ENCODE results near the gene DPP6. TPM values are rescaled to one million over a fixed set of nuclear protein-coding genes. Genes with fewer than 3 reads are reported as not detected.

DPP6 gene
- total RNA-seq, 1 experiment from 2014 or later: not detected

DNA sequence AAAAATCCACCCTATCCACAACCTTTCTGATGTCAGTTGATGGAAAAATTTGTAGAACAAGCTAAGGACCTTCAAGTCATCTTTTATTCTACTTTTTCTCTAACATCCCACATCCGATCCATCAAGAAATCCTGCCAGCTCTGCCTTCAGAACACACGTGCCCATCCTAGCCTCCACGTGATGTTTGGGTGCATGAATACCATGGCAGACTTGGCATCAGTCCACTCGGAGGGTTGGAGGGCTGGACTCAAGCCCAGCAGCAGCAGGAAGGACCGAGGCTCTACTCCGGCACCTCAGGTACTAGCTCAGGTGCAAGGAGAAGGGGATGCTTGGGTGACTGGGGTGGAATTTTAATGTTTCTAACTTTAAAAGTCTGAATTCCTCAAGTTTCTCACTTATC, 428.6 kb downstream of the DPP6 start:
- no TSS peak for BruUV-seq (replicated peaks)

DNA sequence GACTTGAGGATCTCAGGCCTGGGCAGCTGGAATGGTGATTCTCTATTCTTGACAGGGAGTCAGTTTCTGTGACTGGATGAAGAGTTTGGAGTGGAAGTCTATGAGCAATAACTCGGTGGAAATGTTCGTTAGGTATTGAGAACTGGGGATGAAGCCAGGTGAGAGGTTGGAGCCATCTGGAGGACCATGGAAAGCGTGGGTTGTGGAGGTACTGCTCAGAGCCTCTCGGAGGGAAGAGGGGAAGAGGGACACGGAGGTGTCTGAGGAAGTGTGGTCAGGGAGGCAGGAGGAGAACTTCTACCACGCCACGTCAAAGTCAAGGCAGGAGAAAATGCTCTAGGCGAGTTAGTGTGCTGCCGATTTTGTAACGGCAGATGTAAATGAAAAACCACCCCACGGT, 430.7 kb downstream of the DPP6 start:
- no TSS peak for BruUV-seq (replicated peaks)
- no peak for DNase-seq (ENCODE audit: low read depth, low spot score)
- in situ Hi-C loops (cut with HindIII; ENCODE audit: low pct_unique_long_range_greater_than_20kb, low sequenced_read_pairs): no loop called here
- no peak for ATAC-seq
- Histone ChIP-seq H3K27me3 (ENCODE audit: control insufficient read depth, insufficient read depth, low read length) (no peaks in the 10 kb centered on the region), H3K9me3 (ENCODE audit: control insufficient read depth, insufficient read depth, low read depth, low read length) (no peaks in the 10 kb centered on the region), H3K27ac (ENCODE audit: low read length) (no peak overlapping the region), H3K36me3 (ENCODE audit: control insufficient read depth, insufficient read depth, low read length) (no peaks in the 10 kb centered on the region), H3K4me3 (ENCODE audit: low read depth in 2 of 2, low read length in 2 of 2) (no peak overlapping the region), H3K4me1 (ENCODE audit: control insufficient read depth, insufficient read depth, low read length) (no peaks in the 10 kb centered on the region)
- TF ChIP-seq, protein P1, sequence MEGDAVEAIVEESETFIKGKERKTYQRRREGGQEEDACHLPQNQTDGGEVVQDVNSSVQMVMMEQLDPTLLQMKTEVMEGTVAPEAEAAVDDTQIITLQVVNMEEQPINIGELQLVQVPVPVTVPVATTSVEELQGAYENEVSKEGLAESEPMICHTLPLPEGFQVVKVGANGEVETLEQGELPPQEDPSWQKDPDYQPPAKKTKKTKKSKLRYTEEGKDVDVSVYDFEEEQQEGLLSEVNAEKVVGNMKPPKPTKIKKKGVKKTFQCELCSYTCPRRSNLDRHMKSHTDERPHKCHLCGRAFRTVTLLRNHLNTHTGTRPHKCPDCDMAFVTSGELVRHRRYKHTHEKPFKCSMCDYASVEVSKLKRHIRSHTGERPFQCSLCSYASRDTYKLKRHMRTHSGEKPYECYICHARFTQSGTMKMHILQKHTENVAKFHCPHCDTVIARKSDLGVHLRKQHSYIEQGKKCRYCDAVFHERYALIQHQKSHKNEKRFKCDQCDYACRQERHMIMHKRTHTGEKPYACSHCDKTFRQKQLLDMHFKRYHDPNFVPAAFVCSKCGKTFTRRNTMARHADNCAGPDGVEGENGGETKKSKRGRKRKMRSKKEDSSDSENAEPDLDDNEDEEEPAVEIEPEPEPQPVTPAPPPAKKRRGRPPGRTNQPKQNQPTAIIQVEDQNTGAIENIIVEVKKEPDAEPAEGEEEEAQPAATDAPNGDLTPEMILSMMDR (IDR thresholded peaks at IDR 0.05): no peak
- intact Hi-C loops (cut with micrococcal nuclease; ENCODE audit: unreplicated experiment): no loop called here
- POLR2A ChIA-PET: no interaction called here
- CTCF ChIA-PET: no interaction called here

More for the DNA sequence above, 428.6 kb downstream of the DPP6 start:
- H3K36me3 ChIP-seq (ENCODE audit: control insufficient read depth, insufficient read depth, low read length): no peaks in the 10 kb centered on the region
- no peak overlapping the region for H3K4me3 ChIP-seq (ENCODE audit: low read depth in 2 of 2, low read length in 2 of 2)
- no peak for DNase-seq (ENCODE audit: low read depth, low spot score)
- no peak for TF ChIP-seq SIN3A (IDR thresholded peaks at IDR 0.05; ENCODE audit: borderline replicate concordance, insufficient read depth, low read depth, low read length)
- TF ChIP-seq, protein P2, sequence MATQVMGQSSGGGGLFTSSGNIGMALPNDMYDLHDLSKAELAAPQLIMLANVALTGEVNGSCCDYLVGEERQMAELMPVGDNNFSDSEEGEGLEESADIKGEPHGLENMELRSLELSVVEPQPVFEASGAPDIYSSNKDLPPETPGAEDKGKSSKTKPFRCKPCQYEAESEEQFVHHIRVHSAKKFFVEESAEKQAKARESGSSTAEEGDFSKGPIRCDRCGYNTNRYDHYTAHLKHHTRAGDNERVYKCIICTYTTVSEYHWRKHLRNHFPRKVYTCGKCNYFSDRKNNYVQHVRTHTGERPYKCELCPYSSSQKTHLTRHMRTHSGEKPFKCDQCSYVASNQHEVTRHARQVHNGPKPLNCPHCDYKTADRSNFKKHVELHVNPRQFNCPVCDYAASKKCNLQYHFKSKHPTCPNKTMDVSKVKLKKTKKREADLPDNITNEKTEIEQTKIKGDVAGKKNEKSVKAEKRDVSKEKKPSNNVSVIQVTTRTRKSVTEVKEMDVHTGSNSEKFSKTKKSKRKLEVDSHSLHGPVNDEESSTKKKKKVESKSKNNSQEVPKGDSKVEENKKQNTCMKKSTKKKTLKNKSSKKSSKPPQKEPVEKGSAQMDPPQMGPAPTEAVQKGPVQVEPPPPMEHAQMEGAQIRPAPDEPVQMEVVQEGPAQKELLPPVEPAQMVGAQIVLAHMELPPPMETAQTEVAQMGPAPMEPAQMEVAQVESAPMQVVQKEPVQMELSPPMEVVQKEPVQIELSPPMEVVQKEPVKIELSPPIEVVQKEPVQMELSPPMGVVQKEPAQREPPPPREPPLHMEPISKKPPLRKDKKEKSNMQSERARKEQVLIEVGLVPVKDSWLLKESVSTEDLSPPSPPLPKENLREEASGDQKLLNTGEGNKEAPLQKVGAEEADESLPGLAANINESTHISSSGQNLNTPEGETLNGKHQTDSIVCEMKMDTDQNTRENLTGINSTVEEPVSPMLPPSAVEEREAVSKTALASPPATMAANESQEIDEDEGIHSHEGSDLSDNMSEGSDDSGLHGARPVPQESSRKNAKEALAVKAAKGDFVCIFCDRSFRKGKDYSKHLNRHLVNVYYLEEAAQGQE (IDR thresholded peaks at IDR 0.05; ENCODE audit: insufficient read depth in 1 of 2, low read depth in 2 of 2, low read length in 1 of 2): no peak
- TF ChIP-seq POLR2AphosphoS5 (IDR thresholded peaks at IDR 0.05; ENCODE audit: low read depth, low read length): no peak
- TF ChIP-seq, protein P1 (IDR thresholded peaks at IDR 0.05): no peak
- TF ChIP-seq TCF7L2 (IDR thresholded peaks at IDR 0.05; ENCODE audit: low read depth, low read length): no peak
- in situ Hi-C loops (cut with HindIII; ENCODE audit: low pct_unique_long_range_greater_than_20kb, low sequenced_read_pairs) (no loop called here), intact Hi-C loops (cut with micrococcal nuclease; ENCODE audit: unreplicated experiment) (no loop called here)
- H3K9me3 ChIP-seq (ENCODE audit: control insufficient read depth, insufficient read depth, low read depth, low read length): no peaks in the 10 kb centered on the region
- no peak overlapping the region for H3K27ac ChIP-seq (ENCODE audit: low read length)
- no peak for ATAC-seq
- CTCF ChIA-PET: no interaction called here
- no peaks in the 10 kb centered on the region for H3K4me1 ChIP-seq (ENCODE audit: control insufficient read depth, insufficient read depth, low read length)
- POLR2A ChIA-PET: interaction anchor here (0.6 kb wide), 1 partner anchor 8 kb away, joined by 4 read pairs; no protein-coding TSS in a partner anchor
- no peaks in the 10 kb centered on the region for H3K27me3 ChIP-seq (ENCODE audit: control insufficient read depth, insufficient read depth, low read length)

DNA sequence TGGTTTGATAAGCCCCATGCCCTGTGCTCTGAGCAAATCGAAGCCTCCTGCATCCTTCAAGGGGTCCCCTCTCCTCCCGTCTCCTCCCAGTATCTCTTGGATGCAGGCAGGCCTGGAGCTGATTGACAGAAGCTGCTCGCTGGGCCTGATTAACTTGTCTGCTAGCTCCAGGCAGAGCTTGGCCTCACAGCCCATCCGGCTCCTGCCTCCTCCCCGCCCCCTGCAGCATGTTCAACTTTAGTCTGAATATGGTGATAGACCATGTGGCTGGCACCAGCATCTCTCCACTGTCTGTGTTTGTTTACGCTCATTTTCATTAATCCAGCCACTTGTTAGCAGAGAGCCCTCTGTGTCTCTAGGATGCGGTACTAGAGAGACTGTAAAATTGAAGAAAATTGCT, 432.2 kb downstream of the DPP6 start:
- no peaks in the 10 kb centered on the region; the same call in 1 of the 2 replicates for H3K27me3 ChIP-seq (ENCODE audit: control insufficient read depth, insufficient read depth, low read length)
- no peaks in the 10 kb centered on the region for H3K4me1 ChIP-seq (ENCODE audit: control insufficient read depth, insufficient read depth, low read length)
- H3K36me3 ChIP-seq (ENCODE audit: control insufficient read depth, insufficient read depth, low read length): no peaks in the 10 kb centered on the region
- H3K27ac ChIP-seq (ENCODE audit: low read length): no peak overlapping the region
- no TSS peak for BruUV-seq (replicated peaks)
- ATAC-seq (no peak), DNase-seq (ENCODE audit: low read depth, low spot score) (no peak)
- no peak overlapping the region for H3K4me3 ChIP-seq (ENCODE audit: low read depth in 2 of 2, low read length in 2 of 2)
- no peaks in the 10 kb centered on the region for H3K9me3 ChIP-seq (ENCODE audit: control insufficient read depth, insufficient read depth, low read depth, low read length)
- ChIA-PET CTCF (no interaction called here), POLR2A (no interaction called here)
- intact Hi-C loops (cut with micrococcal nuclease; ENCODE audit: unreplicated experiment) (no loop called here), in situ Hi-C loops (cut with HindIII; ENCODE audit: low pct_unique_long_range_greater_than_20kb, low sequenced_read_pairs) (no loop called here)
- no peak for TF ChIP-seq SIN3A (IDR thresholded peaks at IDR 0.05; ENCODE audit: borderline replicate concordance, insufficient read depth, low read depth, low read length)

Measured in Panc1 (cell line).